Esophagus squamous epithelium (tissue), 5 donors: ENCODE data around the gene ACSM2B. TPM values are rescaled to one million over a fixed set of nuclear protein-coding genes. Genes with fewer than 3 reads are reported as not detected.
"Not testable (repeated sequence)": the region's sequence is repeated elsewhere in the genome, so short reads cannot be mapped to it uniquely, and the experiment has no call there.

ENCODE experiments used
- DNase-seq: peaks from one replicate; lab custom pipeline; 2025; lab: John Stamatoyannopoulos, UW
- H3K27ac ChIP-seq, 4 donors: fragments of 200-600 bp; sonication (generic); one replicate each; pipeline ENCODE4 v1.5.1; 2016 to 2019; ENCODE audit warnings: mild to moderate bottlenecking in 1 of 4
- H3K27me3 ChIP-seq, 4 donors: fragments of 200-600 bp; sonication (generic); 1 replicate in 3 of 4; 2 replicates in 1 of 4; pipeline versions ENCODE4 v1.5.1 to v1.6.0; 2017 to 2021; ENCODE audit warnings: antibody characterized with exemption in 1 of 4
- H3K36me3 ChIP-seq, 3 donors: fragments of 200-600 bp; sonication (generic); one replicate each; pipeline ENCODE4 v1.5.1; 2016 to 2019
- H3K4me1 ChIP-seq, 3 donors: fragments of 200-600 bp; sonication (generic); one replicate each; pipeline ENCODE4 v1.5.1; 2017 to 2019
- H3K4me3 ChIP-seq, 4 donors: fragments of 200-600 bp; sonication (generic); 1 replicate in 3 of 4; 2 replicates in 1 of 4; pipeline ENCODE4 v1.5.1; 2016 to 2019; ENCODE audit warnings: mild to moderate bottlenecking in 2 of 4, moderate library complexity in 1 of 4
- H3K9me3 ChIP-seq, 3 donors: fragments of 200-600 bp; sonication (generic); one replicate each; pipeline ENCODE4 v1.5.1; 2016 to 2019
- CTCF ChIP-seq, 6 experiments: fragments of 450-650 bp in 4 of 6; fragments of 200-600 bp in 2 of 6; sonication (generic) in 2 of 6; IDR thresholded peaks; one replicate each; pipeline ENCODE4 v1.5.1; 2016 to 2019; ENCODE audit warnings: antibody characterized with exemption in 6 of 6, mild to moderate bottlenecking in 4 of 6, moderate library complexity in 4 of 6
- POLR2A ChIP-seq, 4 donors: fragments of 450-650 bp; IDR thresholded peaks; one replicate each; pipeline ENCODE4 v1.6.1; 2017; ENCODE audit warnings: antibody characterized with exemption in 4 of 4, mild to moderate bottlenecking in 4 of 4, moderate library complexity in 3 of 4
- WGBS, 2 donors: methylation state at CpG; one replicate each; pipeline ENCODE4 v1.1.5; 2018; 5-methylcytosine and 5-hydroxymethylcytosine counted together
- intact Hi-C: fragments of 100-400 bp; cut with DNase I; formaldehyde crosslinking; loops from one replicate; pipeline ENCODE4 v1.15.0; 2022
- small RNA-seq, 4 donors: library from RNA; depleted of rRNA; stranded (forward); fragments of <200 nt; gene quantifications; one replicate each; pipeline ENCODE3, GENCODE V24; 2016
- total RNA-seq, 4 donors: library from RNA; depleted of rRNA; stranded (reverse); fragments of >200 nt; gene quantifications; one replicate each; pipeline ENCODE4 v1.1.0, GENCODE V29; 2016
- donor health status: DM: yes; HTN: yes; CAD: no.

ACSM2B gene
- total RNA-seq, 4 donors from 2014 or later, result not detected

- WGBS, 2 donors, result 17 to 50% methylated on average over 1 to 2 of the region's 2 CpGs
- H3K27ac ChIP-seq, result no peak overlapping the region
- no peaks in the 10 kb centered on the region for H3K27me3 ChIP-seq
- H3K36me3 ChIP-seq, result no peaks in the 10 kb centered on the region
- intact Hi-C loops, result no loop called here
- no peak for TF ChIP-seq CTCF (IDR thresholded peaks at IDR 0.05)
- TF ChIP-seq POLR2A (IDR thresholded peaks at IDR 0.05), result no peak
- no peak for DNase-seq
- no peak overlapping the region for H3K4me3 ChIP-seq
- H3K9me3 ChIP-seq, result peaks cover 0 to 11% (median 7%) of the 10 kb centered on the region in 3 donors
- H3K4me1 ChIP-seq, result no peaks in the 10 kb centered on the region
These were observed 68.9 kb downstream of the ACSM2B start for GRCh38 chr16:20507280-20507679.

- peaks cover 0 to 11% (median 7%) of the 10 kb centered on the region in 3 donors for H3K9me3 ChIP-seq
- no peak overlapping the region for H3K27ac ChIP-seq
- TF ChIP-seq CTCF (IDR thresholded peaks at IDR 0.05) (no peak), POLR2A (IDR thresholded peaks at IDR 0.05) (no peak)
- intact Hi-C loops, result no loop called here
- WGBS, 2 donors, result 67% methylated on average over 1 of the region's 1 CpG; no CpG with 5 or more reads in 1 of the 2 donors
- no peak overlapping the region for H3K4me3 ChIP-seq
- H3K27me3 ChIP-seq, result no peaks in the 10 kb centered on the region
- H3K36me3 ChIP-seq, result no peaks in the 10 kb centered on the region
- no peaks in the 10 kb centered on the region for H3K4me1 ChIP-seq
- DNase-seq, result no peak
These were observed 71.7 kb downstream of the ACSM2B start for GRCh38 chr16:20504418-20504817.

GRCh38 chr16:20491448-20491847, 84.7 kb downstream of the ACSM2B start:
- DNase-seq, H3K27ac ChIP-seq, H3K36me3 ChIP-seq, H3K27me3 ChIP-seq, intact Hi-C loops, H3K4me1 ChIP-seq, H3K9me3 ChIP-seq, H3K4me3 ChIP-seq: not testable (repeated sequence)
- no CpG with 5 or more reads among the region's 11 CpGs for WGBS, 2 donors

- H3K4me3 ChIP-seq, H3K27me3 ChIP-seq, DNase-seq, H3K4me1 ChIP-seq, H3K27ac ChIP-seq, H3K9me3 ChIP-seq, intact Hi-C loops, H3K36me3 ChIP-seq: not testable (repeated sequence)
- no CpG with 5 or more reads among the region's 3 CpGs for WGBS, 2 donors
These were observed 85.2 kb downstream of the ACSM2B start for GRCh38 chr16:20490994-20491393.

Small RNA genes lying within 50 kb of the gene (small RNA-seq; reads per million reads assigned to genes)
- 0 reads per million in 4 donors for gene AC141273.3

Other genes starting within 250 kb of the ACSM2B start
- not detected for gene GP2, start 248.9 kb downstream of the ACSM2B start, total RNA-seq
- not detected for gene UMOD, start 223.7 kb downstream of the ACSM2B start, total RNA-seq
- not detected for gene PDILT, start 171.6 kb downstream of the ACSM2B start, total RNA-seq
- gene ACSM5, start 166.8 kb downstream of the ACSM2B start, total RNA-seq, result 1 to 10 TPM in 1 of 4 donors, under 1 TPM in 1, not detected in 2; 1.00 to 4.8 TPM
- gene ACSM2A, start 124.8 kb downstream of the ACSM2B start, total RNA-seq, result not detected
- 1 to 10 TPM in 1 of 4 donors, under 1 TPM in 2, not detected in 1; 0.13 to 1.3 (median 0.76) TPM for gene ACSM1, start 121.3 kb upstream of the ACSM2B start, total RNA-seq
- gene THUMPD1, start 165.5 kb upstream of the ACSM2B start, total RNA-seq, result 10 to 100 TPM; 26.5 to 58.0 (median 44.1) TPM
- 1 to 10 TPM in 3 of 4 donors, under 1 TPM in 1; 0.57 to 8.6 (median 3.8) TPM for gene ACSM3, start 187.6 kb upstream of the ACSM2B start, total RNA-seq
- 10 to 100 TPM; 12.5 to 20.0 (median 19.0) TPM for gene ERI2, start 230.1 kb upstream of the ACSM2B start, total RNA-seq
- 1 to 10 TPM in 3 of 4 donors, under 1 TPM in 1; 0.49 to 3.2 (median 2.7) TPM for gene REXO5, start 230.2 kb upstream of the ACSM2B start, total RNA-seq